ENCODE data around the gene TSPAN1. TPM values are rescaled to one million over a fixed set of nuclear protein-coding genes. Genes with fewer than 3 reads are reported as not detected.

TSPAN1 gene
- total and polyA plus RNA-seq, 2 of the 13 experiments (the other 11 are each of a cell fraction or from before 2014, with no cell fraction given) = 1.7 to 2.9 TPM

GRCh38 chr1:46184920-46185658 is 10.2 kb downstream of the TSPAN1 start:
- no peaks in the 10 kb centered on the region for H3K9me3 ChIP-seq (ENCODE audit: low read length)
- H3K4me3 ChIP-seq (replicated peaks in 1 of 3; ENCODE audit: insufficient read depth in 1 of 3, low read depth in 2 of 3, low read length in 3 of 3) = no peak overlapping the region
- no peak for ATAC-seq
- WGBS (ENCODE audit: low lambda C conversion rate) = 89% methylated on average over 4 of the region's 7 CpGs
- ChIA-PET CTCF (ENCODE audit: low intra/inter-chr PET ratio, low total read pairs) (no interaction called here), POLR2A (no interaction called here)
- H3K79me2 ChIP-seq (ENCODE audit: insufficient read depth, low read length) = no peaks in the 10 kb centered on the region
- H3K4me1 ChIP-seq (ENCODE audit: insufficient read depth, low read length) = peaks cover 55% of the 10 kb centered on the region
- no TSS peak for BruUV-seq (replicated peaks)
- H3K4me2 ChIP-seq (ENCODE audit: low read depth, low read length) = no peak overlapping the region
- no peaks in the 10 kb centered on the region for H3K27me3 ChIP-seq (ENCODE audit: control insufficient read depth in 1 of 2, insufficient read depth in 2 of 2, low read length in 2 of 2)
- no peak overlapping the region for H3K9ac ChIP-seq (ENCODE audit: insufficient read depth, low read depth, low read length)
- no peak for DNase-seq (ENCODE audit: low spot score)
- TF ChIP-seq PHF5A (CRISPR knock-in tag; IDR thresholded peaks at IDR 0.05; ENCODE audit: low read depth, unreplicated experiment) (no peak), ZNF639 (CRISPR knock-in tag; conservative IDR thresholded peaks at IDR 0.05) (no peak), PTBP1 (IDR thresholded peaks at IDR 0.05; ENCODE audit: low read depth, low read length, poor library complexity, severe bottlenecking) (no peak), AHR (CRISPR knock-in tag; IDR thresholded peaks at IDR 0.05) (no peak), NFIB (CRISPR knock-in tag; IDR thresholded peaks at IDR 0.05; ENCODE audit: borderline replicate concordance) (no peak), MIXL1 (CRISPR knock-in tag; IDR thresholded peaks at IDR 0.05) (no peak), ZNF574 (CRISPR knock-in tag; IDR thresholded peaks at IDR 0.05) (no peak), ZNF660 (CRISPR knock-in tag; IDR thresholded peaks at IDR 0.05; ENCODE audit: borderline replicate concordance, low read depth) (no peak), ZNF18 (CRISPR knock-in tag; IDR thresholded peaks at IDR 0.05; ENCODE audit: insufficient replicate concordance) (no peak), NPAS2 (CRISPR knock-in tag; IDR thresholded peaks at IDR 0.05; ENCODE audit: borderline replicate concordance) (no peak)
- intact Hi-C loops (cut with micrococcal nuclease; ENCODE audit: unreplicated experiment) (no loop called here), in situ Hi-C loops (cut with HindIII; ENCODE audit: extremely low pct_ligation_motif_present, low pct_unique_long_range_greater_than_20kb) (loop anchor here (5.0 kb wide), 1 partner anchor 37 kb away; no protein-coding TSS in a partner anchor)
- no peak overlapping the region for H2AFZ ChIP-seq (ENCODE audit: low read length)
- peaks cover 0 to 11% of the 10 kb centered on the region in 2 experiments; a peak in 2 of 5 replicates for H3K36me3 ChIP-seq (replicated peaks in 1 of 2; ENCODE audit: control insufficient read depth in 1 of 2, insufficient read depth in 2 of 2, low read length in 2 of 2)
- no peak for FAIRE-seq
- no peaks in the 10 kb centered on the region for H4K20me1 ChIP-seq (ENCODE audit: insufficient read depth, low read length)
- no peak overlapping the region for H3K27ac ChIP-seq (ENCODE audit: extremely low read length, insufficient read depth, low read length)

All from HepG2 (cell line).